ENCODE data around the gene HIPK2. TPM values are rescaled to one million over a fixed set of nuclear protein-coding genes. Genes with fewer than 3 reads are reported as not detected.

The HIPK2 gene
- total RNA-seq, 1 donor, result 28.8 TPM

DNA sequence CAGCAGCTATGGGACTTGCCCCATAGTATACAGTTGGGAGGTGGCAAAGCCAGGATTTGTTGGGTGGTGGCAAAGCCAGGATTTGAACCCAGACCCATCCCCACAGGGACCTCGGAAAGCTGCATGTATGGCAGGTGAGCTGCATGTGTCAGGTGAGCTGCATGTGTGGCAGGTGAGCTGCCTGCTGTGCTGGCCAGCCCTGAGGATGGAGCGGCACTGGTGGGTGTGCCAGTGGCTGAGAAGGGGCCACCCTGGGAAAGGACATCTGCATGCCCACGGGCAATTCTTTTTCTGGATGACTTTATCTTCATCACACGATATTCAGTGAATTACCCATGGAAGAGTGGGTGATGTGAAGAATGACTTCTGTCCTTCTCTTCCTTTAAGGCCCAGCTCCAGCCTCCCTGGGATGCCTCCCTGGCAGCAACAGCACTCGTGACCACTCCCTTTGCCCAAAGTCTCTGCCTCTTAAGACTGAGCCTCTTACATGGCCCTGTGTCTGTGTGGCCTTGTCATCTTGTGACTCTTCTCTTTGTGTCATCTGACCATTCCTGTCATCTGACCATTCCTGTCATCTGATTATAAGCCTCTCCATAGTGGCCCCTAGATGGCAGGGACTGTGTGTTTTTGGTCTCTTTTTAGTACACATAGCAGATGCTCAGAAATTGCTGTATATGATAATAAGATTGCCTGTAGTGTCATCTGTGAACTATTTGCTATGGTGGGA lies 229.3 kb downstream of the HIPK2 start:
- H3K4me3 ChIP-seq (ENCODE audit: low read depth, low read length), result no peak overlapping the region
- TF ChIP-seq, protein P1, sequence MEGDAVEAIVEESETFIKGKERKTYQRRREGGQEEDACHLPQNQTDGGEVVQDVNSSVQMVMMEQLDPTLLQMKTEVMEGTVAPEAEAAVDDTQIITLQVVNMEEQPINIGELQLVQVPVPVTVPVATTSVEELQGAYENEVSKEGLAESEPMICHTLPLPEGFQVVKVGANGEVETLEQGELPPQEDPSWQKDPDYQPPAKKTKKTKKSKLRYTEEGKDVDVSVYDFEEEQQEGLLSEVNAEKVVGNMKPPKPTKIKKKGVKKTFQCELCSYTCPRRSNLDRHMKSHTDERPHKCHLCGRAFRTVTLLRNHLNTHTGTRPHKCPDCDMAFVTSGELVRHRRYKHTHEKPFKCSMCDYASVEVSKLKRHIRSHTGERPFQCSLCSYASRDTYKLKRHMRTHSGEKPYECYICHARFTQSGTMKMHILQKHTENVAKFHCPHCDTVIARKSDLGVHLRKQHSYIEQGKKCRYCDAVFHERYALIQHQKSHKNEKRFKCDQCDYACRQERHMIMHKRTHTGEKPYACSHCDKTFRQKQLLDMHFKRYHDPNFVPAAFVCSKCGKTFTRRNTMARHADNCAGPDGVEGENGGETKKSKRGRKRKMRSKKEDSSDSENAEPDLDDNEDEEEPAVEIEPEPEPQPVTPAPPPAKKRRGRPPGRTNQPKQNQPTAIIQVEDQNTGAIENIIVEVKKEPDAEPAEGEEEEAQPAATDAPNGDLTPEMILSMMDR (IDR thresholded peaks at IDR 0.05; ENCODE audit: insufficient read depth, low read length), result no peak
- no peak for DNase-seq (ENCODE audit: low read depth)

DNA sequence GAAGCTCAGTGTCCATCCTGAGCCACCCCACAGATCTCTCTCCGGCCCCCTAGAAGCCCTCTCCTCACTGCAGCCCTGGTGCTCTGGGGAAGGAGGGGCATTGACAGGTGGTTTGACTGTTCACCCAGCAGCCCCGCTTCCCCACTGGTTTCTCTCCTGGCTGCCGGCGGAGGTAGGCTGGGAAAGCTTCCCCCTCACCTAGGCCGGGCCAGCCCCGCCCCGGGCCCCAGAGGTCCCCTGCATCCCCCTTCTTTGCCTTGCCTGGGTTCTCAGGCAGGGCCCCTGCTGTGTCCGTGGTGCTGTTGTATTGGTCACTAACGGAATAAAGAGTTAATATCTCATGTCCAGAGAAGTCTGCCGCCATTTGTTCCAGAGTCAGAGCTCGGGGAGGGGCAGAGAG lies 233.2 kb downstream of the HIPK2 start:
- no peak for DNase-seq (ENCODE audit: low read depth)
- TF ChIP-seq, protein P1 (IDR thresholded peaks at IDR 0.05; ENCODE audit: insufficient read depth, low read length), result no peak
- no peak overlapping the region for H3K4me3 ChIP-seq (ENCODE audit: low read depth, low read length)

DNA sequence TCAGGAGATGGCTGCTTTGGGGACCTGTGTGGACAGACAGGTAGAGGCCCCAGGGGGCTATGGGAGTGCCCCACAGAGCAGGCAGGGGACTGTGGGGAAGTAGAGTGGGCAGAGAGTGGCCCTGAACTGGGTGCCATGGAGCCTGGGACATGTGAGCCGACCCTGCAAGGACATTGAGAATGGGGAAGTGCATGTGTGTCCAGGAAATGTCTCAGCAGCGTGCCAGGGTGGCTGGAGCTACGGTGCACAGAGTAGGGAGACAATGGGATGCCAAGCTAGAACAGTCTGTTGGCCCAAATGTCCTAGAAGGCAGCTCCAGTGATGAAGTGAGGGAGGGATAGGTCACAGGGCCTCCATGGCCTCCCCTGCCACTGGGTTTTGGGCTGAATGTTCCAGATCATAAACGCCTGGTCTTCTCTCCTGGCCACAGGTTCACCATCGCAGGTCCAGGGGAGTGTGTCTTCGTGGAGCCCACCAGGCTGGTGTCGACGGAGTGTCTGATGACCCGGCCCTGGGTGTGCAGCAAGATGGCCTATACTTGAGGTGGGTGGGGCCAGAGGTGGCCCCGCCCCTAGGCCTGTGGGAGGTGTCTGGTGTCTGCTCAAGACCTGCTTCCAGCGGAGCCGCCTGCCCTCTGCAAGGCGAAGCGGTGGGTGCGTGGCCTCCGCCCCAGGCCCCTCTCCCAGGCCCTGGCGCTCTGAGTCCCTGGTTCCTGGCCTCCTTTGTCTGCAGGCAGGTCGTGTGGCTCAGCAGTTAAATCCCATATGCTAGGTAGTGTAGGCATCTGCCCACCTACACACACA lies 233.8 kb downstream of the HIPK2 start:
- no peak overlapping the region for H3K4me3 ChIP-seq (ENCODE audit: low read depth, low read length)
- TF ChIP-seq, protein P1 (IDR thresholded peaks at IDR 0.05; ENCODE audit: insufficient read depth, low read length), result no peak
- DNase-seq (ENCODE audit: low read depth), result no peak

DNA sequence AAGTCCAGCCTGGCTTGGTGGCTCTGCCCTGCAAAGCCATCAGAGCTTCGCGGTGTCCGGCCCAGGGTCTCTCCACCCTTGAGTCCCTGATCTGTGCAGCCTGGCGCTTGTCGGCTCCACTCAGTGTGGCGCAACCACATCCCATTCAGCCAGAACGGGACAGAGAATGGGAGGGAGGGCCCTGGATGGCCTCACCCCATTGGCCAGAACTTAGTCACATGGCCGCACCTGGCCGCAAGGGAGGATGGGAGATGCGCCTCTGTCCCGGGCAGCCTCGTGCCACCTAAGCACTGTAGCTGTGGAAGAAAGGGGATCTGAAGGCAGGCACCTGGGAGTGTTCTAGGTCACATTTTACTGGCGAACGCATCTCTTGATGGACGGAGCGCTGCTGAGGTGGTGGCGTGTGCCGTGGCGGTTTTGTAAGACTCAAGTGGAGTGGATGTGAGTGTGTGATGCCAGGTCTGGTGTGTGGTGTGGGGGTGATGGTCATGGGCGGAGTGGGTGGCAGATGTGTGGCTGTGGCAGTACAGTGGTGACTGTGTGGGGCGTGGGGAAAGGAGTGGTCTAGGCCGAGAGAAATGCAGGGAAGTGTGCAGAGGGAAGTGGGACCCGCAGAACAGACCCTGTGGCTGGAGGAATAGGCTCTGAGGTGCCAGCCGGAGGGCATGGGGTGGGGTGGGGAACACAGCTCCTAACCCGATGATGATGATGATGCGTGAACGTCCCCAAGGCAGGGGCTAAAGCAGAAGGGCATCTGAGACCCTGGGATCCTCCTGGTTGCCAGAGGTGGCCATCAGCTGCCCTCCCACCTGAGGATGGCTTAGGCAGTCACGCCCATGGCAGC lies 235.3 kb downstream of the HIPK2 start:
- TF ChIP-seq, protein P1 (IDR thresholded peaks at IDR 0.05; ENCODE audit: insufficient read depth, low read length), result no peak
- no peak for DNase-seq (ENCODE audit: low read depth)
- no peak overlapping the region for H3K4me3 ChIP-seq (ENCODE audit: low read depth, low read length)

DNA sequence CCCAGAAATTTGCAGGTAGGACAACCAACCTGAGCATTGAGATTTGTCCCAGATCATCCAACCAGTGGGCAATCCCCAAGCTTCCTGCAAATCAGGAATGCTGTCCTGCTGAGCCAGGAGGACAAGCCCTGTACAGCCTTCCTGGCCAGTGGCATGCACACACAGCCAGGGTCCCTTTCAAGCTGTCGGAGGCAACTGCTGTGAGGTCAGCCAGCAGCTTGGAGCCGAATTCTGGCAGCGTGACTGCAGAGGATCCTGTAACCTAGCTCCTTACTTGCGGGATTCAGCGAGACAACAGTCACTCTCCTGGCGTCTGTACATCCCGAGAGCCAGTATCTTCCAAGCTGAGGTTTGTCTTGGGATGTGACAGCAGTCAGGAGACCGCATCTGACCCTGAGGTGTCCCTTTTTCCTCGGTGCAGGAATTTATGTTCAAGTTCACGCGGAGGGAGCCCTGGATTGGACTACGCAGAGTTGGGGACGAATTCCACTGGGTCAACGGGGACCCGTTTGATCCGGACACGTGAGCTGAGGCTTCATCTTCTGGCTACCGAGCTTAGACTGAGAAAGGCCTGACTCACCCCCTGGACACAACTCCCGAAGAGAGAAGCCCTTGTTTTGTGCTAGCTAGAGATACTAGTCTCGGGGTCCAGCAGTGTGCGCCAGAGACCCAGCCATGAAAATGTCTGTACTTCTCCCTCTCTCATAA lies 236.0 kb downstream of the HIPK2 start:
- H3K4me3 ChIP-seq (ENCODE audit: low read depth, low read length), result no peak overlapping the region
- DNase-seq (ENCODE audit: low read depth), result no peak
- TF ChIP-seq, protein P1 (IDR thresholded peaks at IDR 0.05; ENCODE audit: insufficient read depth, low read length), result no peak

DNA sequence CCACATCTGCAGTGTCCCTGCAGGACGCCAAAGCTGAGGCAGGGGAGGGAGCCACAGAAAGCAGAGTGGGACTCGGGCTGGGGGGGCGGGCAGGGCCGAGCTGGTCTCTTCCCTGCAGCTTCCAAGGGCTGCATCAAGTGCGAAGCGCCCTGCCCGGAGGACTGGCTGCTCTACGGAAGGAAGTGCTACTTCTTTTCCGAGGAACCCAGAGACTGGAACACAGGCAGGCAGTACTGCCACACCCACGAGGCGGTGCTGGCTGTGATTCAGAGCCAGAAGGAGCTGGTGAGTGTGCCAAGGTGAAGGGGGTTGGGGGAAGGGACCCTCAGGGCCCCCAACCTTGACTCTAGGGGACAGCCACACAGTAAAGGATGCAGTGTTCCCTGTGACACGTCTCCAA lies 237.6 kb downstream of the HIPK2 start:
- TF ChIP-seq, protein P1 (IDR thresholded peaks at IDR 0.05; ENCODE audit: insufficient read depth, low read length), result no peak
- DNase-seq (ENCODE audit: low read depth), result no peak
- H3K4me3 ChIP-seq (ENCODE audit: low read depth, low read length), result no peak overlapping the region
